AG10803 (cell line): ENCODE measurements around the gene GBP2.
A peak's percentile ranks its signal among the peaks of the same experiment; 100 is the strongest.

Source experiments
- DNase-seq: peaks from one replicate; pipeline ENCODE4 v3.0.0; 2010; ENCODE audit warnings: low read depth
- H3K4me3 ChIP-seq: 2 replicates; pipeline ENCODE4 v1.5.1; 2011; ENCODE audit warnings: mild to moderate bottlenecking, low read length, control low read depth
- TF ChIP-seq, protein P1 (sequence below): conservative IDR thresholded peaks from 2 replicates; pipeline ENCODE4 v1.5.1; 2011; ENCODE audit warnings: mild to moderate bottlenecking, low read length, control low read depth, inconsistent platforms

The GBP2 gene

DNA sequence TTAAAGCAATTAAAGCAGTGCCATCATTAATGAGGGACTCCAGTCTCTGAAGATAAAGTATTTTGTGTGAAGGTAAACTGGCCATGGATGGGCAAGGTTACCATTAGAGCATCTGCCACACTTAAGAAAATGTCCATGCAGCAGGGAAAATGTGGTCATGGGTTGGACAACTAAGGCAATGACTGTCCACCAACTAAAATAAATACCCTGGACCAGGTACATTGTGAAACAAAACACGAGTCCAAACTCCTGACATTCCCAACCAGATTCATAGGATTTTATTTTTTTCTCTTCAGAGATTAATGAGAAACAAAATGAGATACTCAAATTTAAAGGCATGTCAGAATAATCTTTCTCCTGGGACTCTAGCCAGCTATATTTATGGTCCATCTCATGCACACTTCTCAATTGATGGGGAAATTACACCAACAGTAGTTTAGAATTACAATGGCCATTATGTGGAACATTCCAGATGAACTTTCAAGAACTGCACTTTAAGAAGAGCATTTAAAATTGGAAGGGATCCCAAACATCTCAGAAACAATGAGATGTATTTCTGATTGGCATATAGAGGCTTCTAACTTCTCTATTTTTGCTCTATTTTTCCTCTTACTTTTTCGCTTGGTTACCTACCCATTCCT, 41.8 kb upstream of the GBP2 start:
- H3K4me3 ChIP-seq: no peak overlapping the region
- no peak for DNase-seq
- TF ChIP-seq, protein P1, sequence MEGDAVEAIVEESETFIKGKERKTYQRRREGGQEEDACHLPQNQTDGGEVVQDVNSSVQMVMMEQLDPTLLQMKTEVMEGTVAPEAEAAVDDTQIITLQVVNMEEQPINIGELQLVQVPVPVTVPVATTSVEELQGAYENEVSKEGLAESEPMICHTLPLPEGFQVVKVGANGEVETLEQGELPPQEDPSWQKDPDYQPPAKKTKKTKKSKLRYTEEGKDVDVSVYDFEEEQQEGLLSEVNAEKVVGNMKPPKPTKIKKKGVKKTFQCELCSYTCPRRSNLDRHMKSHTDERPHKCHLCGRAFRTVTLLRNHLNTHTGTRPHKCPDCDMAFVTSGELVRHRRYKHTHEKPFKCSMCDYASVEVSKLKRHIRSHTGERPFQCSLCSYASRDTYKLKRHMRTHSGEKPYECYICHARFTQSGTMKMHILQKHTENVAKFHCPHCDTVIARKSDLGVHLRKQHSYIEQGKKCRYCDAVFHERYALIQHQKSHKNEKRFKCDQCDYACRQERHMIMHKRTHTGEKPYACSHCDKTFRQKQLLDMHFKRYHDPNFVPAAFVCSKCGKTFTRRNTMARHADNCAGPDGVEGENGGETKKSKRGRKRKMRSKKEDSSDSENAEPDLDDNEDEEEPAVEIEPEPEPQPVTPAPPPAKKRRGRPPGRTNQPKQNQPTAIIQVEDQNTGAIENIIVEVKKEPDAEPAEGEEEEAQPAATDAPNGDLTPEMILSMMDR: no peak

DNA sequence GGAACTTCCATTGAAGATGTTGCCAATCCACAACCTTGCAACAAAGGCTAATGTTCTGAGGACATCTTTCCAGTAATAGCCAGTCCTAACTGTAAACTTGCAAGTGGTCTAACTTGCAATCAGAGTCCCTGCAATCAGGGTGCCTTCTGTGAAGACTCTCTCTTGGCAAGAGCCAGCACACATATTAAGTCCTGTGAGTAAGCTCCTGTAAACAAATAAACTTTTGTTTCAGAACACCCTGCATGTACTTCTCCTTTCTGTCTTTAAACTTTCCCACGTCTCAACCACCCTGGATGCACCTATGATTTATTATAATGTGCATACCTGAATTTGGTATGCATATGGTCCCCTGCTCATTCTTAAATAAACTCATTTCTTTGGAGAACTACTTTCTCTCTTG, 40.8 kb upstream of the GBP2 start:
- TF ChIP-seq, protein P1: no peak
- no peak overlapping the region for H3K4me3 ChIP-seq
- peak; percentile 12 for DNase-seq

DNA sequence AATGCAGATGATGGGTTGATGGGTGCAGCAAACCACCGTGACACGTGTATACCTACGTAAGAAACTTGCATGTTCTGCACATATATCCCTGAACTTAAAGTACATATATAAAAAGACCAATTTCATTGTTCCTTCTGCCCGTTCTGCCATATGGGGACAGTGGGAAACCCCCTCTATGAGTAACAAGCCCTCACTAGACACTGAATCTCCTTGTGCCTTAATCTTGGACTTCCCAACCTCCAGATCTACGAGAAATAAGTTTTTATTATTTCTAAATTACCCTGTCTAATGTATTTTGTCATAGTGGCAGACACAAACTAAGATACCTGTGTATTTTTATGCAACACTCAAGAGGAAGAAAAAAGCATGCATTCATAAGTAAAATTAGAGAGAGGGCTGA, 39.9 kb upstream of the GBP2 start:
- no peak for DNase-seq
- no peak overlapping the region for H3K4me3 ChIP-seq
- TF ChIP-seq, protein P1: no peak

DNA sequence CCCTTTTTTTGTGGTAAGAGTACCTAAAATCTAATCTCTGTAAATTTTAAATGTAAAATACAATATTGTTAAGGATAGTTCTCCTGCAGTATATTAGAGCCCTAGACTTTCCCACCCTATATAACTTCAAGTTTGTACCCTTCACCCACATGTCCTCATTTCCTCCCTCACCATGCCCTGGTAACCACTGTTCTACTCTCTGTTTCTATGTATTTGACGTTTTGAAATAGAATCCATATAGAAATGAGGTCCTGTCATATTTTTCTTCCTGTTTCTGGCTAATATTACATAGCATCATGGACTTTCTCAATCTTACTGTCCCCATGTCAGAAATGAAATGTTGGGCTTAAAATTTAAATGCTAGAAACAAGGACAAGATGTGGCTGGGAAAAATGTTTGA, 25.1 kb upstream of the GBP2 start:
- TF ChIP-seq, protein P1: no peak
- DNase-seq: no peak
- no peak overlapping the region for H3K4me3 ChIP-seq

DNA sequence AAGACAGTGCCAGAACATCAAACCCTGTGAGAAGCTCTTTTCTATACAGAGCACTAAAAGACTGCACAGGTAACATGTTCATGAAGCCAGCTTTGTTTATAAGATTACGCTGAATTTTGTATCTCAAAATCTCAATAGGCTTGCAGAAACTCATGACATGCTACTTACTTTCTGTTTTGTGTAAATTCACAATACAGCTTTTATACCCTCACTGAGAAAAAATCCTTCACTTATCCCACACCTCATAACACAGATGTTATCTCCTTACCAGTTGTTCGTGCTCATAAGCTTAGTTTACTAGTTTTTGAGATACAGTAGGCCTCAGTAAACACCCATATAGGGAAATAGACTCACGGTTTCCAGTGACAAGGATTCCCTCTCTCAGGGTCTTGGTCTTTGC, 24.1 kb upstream of the GBP2 start:
- DNase-seq: no peak
- H3K4me3 ChIP-seq: no peak overlapping the region
- TF ChIP-seq, protein P1: no peak

DNA sequence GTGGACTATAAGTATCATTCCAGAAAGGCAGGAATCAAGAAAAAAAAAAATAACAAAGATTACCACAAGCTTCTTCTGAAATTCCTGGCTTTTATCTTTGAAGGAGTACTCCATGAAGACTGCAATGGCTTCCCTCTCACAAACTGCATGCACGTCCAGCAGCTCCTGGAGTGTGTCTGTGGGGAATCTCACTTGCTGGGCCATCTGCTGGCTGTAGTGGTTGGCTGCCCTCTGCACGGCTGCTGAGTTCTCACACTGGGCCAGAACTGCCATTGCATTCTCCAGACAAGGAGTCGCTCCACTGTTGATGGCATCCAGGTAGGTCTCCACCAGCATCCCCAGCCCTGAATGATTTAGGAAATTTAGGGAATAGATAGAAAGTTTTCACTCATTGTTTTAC, 23.3 kb upstream of the GBP2 start:
- DNase-seq: peak; percentile 36
- no peak overlapping the region for H3K4me3 ChIP-seq

More for the DNA sequence above, 23.3 kb upstream of the GBP2 start:
- TF ChIP-seq, protein P1: peak; percentile 45
